HFFc6 (cell line): ENCODE results near the gene SNX24. TPM values are rescaled to one million over a fixed set of nuclear protein-coding genes. Genes with fewer than 3 reads are reported as not detected.

Experiments
- DNase-seq: peaks from one replicate; pipeline ENCODE4 v3.0.0-alpha.2; 2018
- H3K27ac Mint-ChIP-seq: 2 replicates; pipeline ENCODE4 v1.8.0; 2020; ENCODE audit warnings: mild to moderate bottlenecking, mixed read lengths
- H3K27me3 Mint-ChIP-seq: 2 replicates; pipeline ENCODE4 v1.8.0; 2021; ENCODE audit warnings: mild to moderate bottlenecking, moderate library complexity, mixed read lengths; ENCODE audit not compliant: insufficient read depth
- H3K36me3 Mint-ChIP-seq: 2 replicates; pipeline ENCODE4 v1.8.0; 2021; ENCODE audit warnings: low read depth, mixed read lengths
- H3K4me1 Mint-ChIP-seq: 2 replicates; pipeline ENCODE4 v1.8.0; 2020; ENCODE audit warnings: low read depth, mixed read lengths
- H3K4me3 Mint-ChIP-seq: 2 replicates; pipeline ENCODE4 v1.8.0; 2020; ENCODE audit warnings: mild to moderate bottlenecking, moderate library complexity, mixed read lengths
- H3K9me3 Mint-ChIP-seq: 2 replicates; pipeline ENCODE4 v1.8.0; 2020; ENCODE audit warnings: mild to moderate bottlenecking, mixed read lengths
- CTCF ChIP-seq: fragments of 200-600 bp; sonication (generic); IDR thresholded peaks from 2 replicates; pipeline ENCODE4 v1.5.0; 2021; ENCODE audit warnings: antibody characterized with exemption, mild to moderate bottlenecking
- total RNA-seq, 6 experiments: library from RNA; stranded (reverse); fragmentation: NEBNext Ultra II Directional; extraction: Animal tissue kit (Norgen Biotek cat#: 25700); gene quantifications; 2 replicates in 1 of 6; 3 replicates in 5 of 6; pipeline ENCODE4 v1.2.3, GENCODE V29; 2021

SNX24 gene
- total RNA-seq, 6 experiments from 2014 or later: 19.7 to 24.1 (median 21.9) TPM

GRCh38 chr5:122924719-122925395 lies 79.4 kb downstream of the SNX24 start:
- Mint-ChIP-seq H3K36me3 (no peaks in the 10 kb centered on the region), H3K9me3 (no peaks in the 10 kb centered on the region), H3K27ac (no peak overlapping the region), H3K27me3 (no peaks in the 10 kb centered on the region; the same call in none of the 2 replicates), H3K4me1 (peaks cover 21% of the 10 kb centered on the region), H3K4me3 (no peak overlapping the region)
- no peak for DNase-seq
- no peak for TF ChIP-seq CTCF

- Mint-ChIP-seq H3K4me3 (no peak overlapping the region), H3K9me3 (no peaks in the 10 kb centered on the region), H3K27me3 (no peaks in the 10 kb centered on the region; the same call in none of the 2 replicates), H3K36me3 (no peaks in the 10 kb centered on the region), H3K4me1 (peaks cover 7% of the 10 kb centered on the region), H3K27ac (no peak overlapping the region)
- no peak for TF ChIP-seq CTCF
- no peak for DNase-seq
These were observed 83.6 kb downstream of the SNX24 start for GRCh38 chr5:122929001-122929400.

GRCh38 chr5:122929980-122930379 lies 84.6 kb downstream of the SNX24 start:
- Mint-ChIP-seq H3K4me3 (no peak overlapping the region), H3K4me1 (no peaks in the 10 kb centered on the region), H3K27ac (no peak overlapping the region), H3K9me3 (no peaks in the 10 kb centered on the region), H3K36me3 (no peaks in the 10 kb centered on the region), H3K27me3 (no peaks in the 10 kb centered on the region; the same call in none of the 2 replicates)
- DNase-seq: no peak
- no peak for TF ChIP-seq CTCF

GRCh38 chr5:122933956-122934355 lies 88.5 kb downstream of the SNX24 start:
- Mint-ChIP-seq H3K9me3 (no peaks in the 10 kb centered on the region), H3K4me3 (no peak overlapping the region), H3K36me3 (no peaks in the 10 kb centered on the region), H3K27ac (no peak overlapping the region), H3K4me1 (no peaks in the 10 kb centered on the region), H3K27me3 (no peaks in the 10 kb centered on the region; the same call in 1 of the 2 replicates)
- no peak for DNase-seq
- TF ChIP-seq CTCF: no peak

- Mint-ChIP-seq H3K9me3 (no peaks in the 10 kb centered on the region), H3K4me1 (no peaks in the 10 kb centered on the region), H3K4me3 (no peak overlapping the region), H3K36me3 (peaks cover 5% of the 10 kb centered on the region), H3K27ac (no peak overlapping the region), H3K27me3 (no peaks in the 10 kb centered on the region)
- DNase-seq: no peak
- TF ChIP-seq CTCF: no peak
These were observed 90.7 kb downstream of the SNX24 start for GRCh38 chr5:122936088-122936487.
